Stomach (tissue), 4 donors: ENCODE results near the gene CNDP1.

Experiments used
- CTCF ChIP-seq, 7 experiments: fragments of 450-650 bp in 4 of 7; fragments of 200-600 bp in 3 of 7; sonication (generic) in 3 of 7; IDR thresholded peaks; one replicate each; pipeline ENCODE4 v1.5.1; 2016 to 2019; ENCODE audit warnings: antibody characterized with exemption in 7 of 7, control low read depth in 2 of 7, mild to moderate bottlenecking in 1 of 7
- EP300 ChIP-seq: sonication (generic); formaldehyde crosslinking; IDR thresholded peaks from one replicate; pipeline ENCODE4 v1.6.1; 2017; ENCODE audit warnings: antibody characterized with exemption
- POLR2A ChIP-seq, 4 donors: fragments of 450-650 bp; IDR thresholded peaks; one replicate each; pipeline ENCODE4 v1.6.1; 2016; ENCODE audit warnings: antibody characterized with exemption in 4 of 4, control low read depth in 2 of 4, mild to moderate bottlenecking in 1 of 4, moderate library complexity in 1 of 4
- POLR2AphosphoS5 ChIP-seq, 3 donors: sonication (generic); formaldehyde crosslinking; IDR thresholded peaks; one replicate each; pipeline ENCODE4 v1.6.1; 2016; ENCODE audit warnings: antibody characterized with exemption in 3 of 3

- no peak for TF ChIP-seq POLR2A (IDR thresholded peaks at IDR 0.05)
- TF ChIP-seq CTCF (IDR thresholded peaks at IDR 0.05): no peak
- TF ChIP-seq POLR2AphosphoS5 (IDR thresholded peaks at IDR 0.05): no peak
- TF ChIP-seq EP300: no peak
Measured at GRCh38 chr18:74488354-74488753, 45.9 kb upstream of the CNDP1 start.
